HepG2 (cell line): ENCODE results near the gene HTATIP2. TPM values are rescaled to one million over a fixed set of nuclear protein-coding genes. Genes with fewer than 3 reads are reported as not detected.
A peak's percentile ranks its signal among the peaks of the same experiment; 100 is the strongest.

Source experiments
- FLYWCH1 ChIP-seq: sonication (generic); formaldehyde crosslinking; IDR thresholded peaks from 2 replicates; pipeline ENCODE4 v1.8.1; 2023; ENCODE audit warnings: mild to moderate bottlenecking, missing genetic modification reagents
- FOSL1 ChIP-seq: sonication (generic); formaldehyde crosslinking; IDR thresholded peaks from 2 replicates; pipeline ENCODE4 v1.9.0; 2021; ENCODE audit warnings: missing genetic modification reagents, borderline replicate concordance
- HHEX ChIP-seq: IDR thresholded peaks from 2 replicates; pipeline ENCODE4 v1.6.1; 2016; ENCODE audit warnings: control low read depth
- YEATS2 ChIP-seq: sonication (generic); formaldehyde crosslinking; IDR thresholded peaks from 2 replicates; pipeline ENCODE4 v1.4.0; 2020; ENCODE audit warnings: missing genetic modification reagents, borderline replicate concordance
- ZNF138 ChIP-seq: sonication (generic); formaldehyde crosslinking; IDR thresholded peaks from 2 replicates; pipeline ENCODE4 v1.5.0; 2020; ENCODE audit warnings: mild to moderate bottlenecking, low read depth, missing genetic modification reagents
- ZNF207 ChIP-seq: fragments of 450-650 bp; IDR thresholded peaks from 2 replicates; pipeline ENCODE4 v1.6.1; 2016; ENCODE audit warnings: antibody characterized with exemption, borderline replicate concordance
- ZNF3 ChIP-seq: IDR thresholded peaks from 2 replicates; pipeline ENCODE4 v1.7.0; 2017; ENCODE audit warnings: inconsistent platforms
- polyA plus RNA-seq, 8 experiments: library from polyadenylated mRNA; depleted of rRNA in 3 of 8; stranded (reverse) in 7 of 8; unstranded in 1 of 8; fragments of >200 nt; fragmentation: Illumina TruSeq in 4 of 8; extraction: Trizol in 4 of 8; gene quantifications; 2 replicates each; pipeline versions ENCODE4 v1.2.1 to v1.2.3, GENCODE V29; 2011 to 2016; ENCODE audit warnings: low read depth in 4 of 8, missing spikeins in 1 of 8, mixed read lengths in 1 of 8; ENCODE audit not compliant: insufficient read depth in 1 of 8
- total RNA-seq, 5 experiments: library from RNA; depleted of rRNA; stranded (reverse); fragments of >200 nt; fragmentation: Illumina TruSeq; extraction: Trizol; gene quantifications; 2 replicates each; pipeline ENCODE4 v1.2.3, GENCODE V29; 2016; ENCODE audit warnings: low read depth in 1 of 5
- TF ChIP-seq, protein P1 (sequence below): sonication (generic); formaldehyde crosslinking; IDR thresholded peaks from 2 replicates; pipeline ENCODE4 v1.5.0; 2020; ENCODE audit warnings: mild to moderate bottlenecking, missing genetic modification reagents, borderline replicate concordance
- TF ChIP-seq, protein P2 (sequence below): sonication (generic); formaldehyde crosslinking; IDR thresholded peaks from 2 replicates; pipeline ENCODE4 v1.5.0; 2020; ENCODE audit warnings: missing genetic modification reagents
- TF ChIP-seq, protein P3 (sequence below): sonication (generic); formaldehyde crosslinking; IDR thresholded peaks from 2 replicates; pipeline ENCODE4 v1.8.1; 2023; ENCODE audit warnings: missing genetic modification reagents, inconsistent platforms, borderline replicate concordance
- TF ChIP-seq, protein P4 (sequence below): sonication (generic); formaldehyde crosslinking; IDR thresholded peaks from 2 replicates; pipeline ENCODE4; 2020; ENCODE audit warnings: missing genetic modification reagents, mild to moderate bottlenecking, borderline replicate concordance
- TF ChIP-seq, protein P5 (sequence below): IDR thresholded peaks from 2 replicates; pipeline ENCODE4 v1.6.1; 2016; ENCODE audit warnings: missing compliant biosample characterization, missing genetic modification reagents, borderline replicate concordance
- TF ChIP-seq, protein P6 (sequence below): IDR thresholded peaks from 2 replicates; pipeline ENCODE4 v1.6.1; 2016; ENCODE audit warnings: low read depth, borderline replicate concordance
- TF ChIP-seq, protein P7 (sequence below): sonication (generic); formaldehyde crosslinking; IDR thresholded peaks from 2 replicates; pipeline ENCODE4 v1.8.0; 2022; ENCODE audit warnings: missing genetic modification reagents, low read depth, mild to moderate bottlenecking, borderline replicate concordance
- TF ChIP-seq, protein P8 (sequence below): sonication (generic); formaldehyde crosslinking; IDR thresholded peaks from 2 replicates; pipeline ENCODE4 v1.5.0; 2020; ENCODE audit warnings: mild to moderate bottlenecking, missing genetic modification reagents

The HTATIP2 gene
- total and polyA plus RNA-seq, 2 of the 13 experiments (the other 11 are each of a cell fraction or from before 2014, with no cell fraction given), result not detected

DNA sequence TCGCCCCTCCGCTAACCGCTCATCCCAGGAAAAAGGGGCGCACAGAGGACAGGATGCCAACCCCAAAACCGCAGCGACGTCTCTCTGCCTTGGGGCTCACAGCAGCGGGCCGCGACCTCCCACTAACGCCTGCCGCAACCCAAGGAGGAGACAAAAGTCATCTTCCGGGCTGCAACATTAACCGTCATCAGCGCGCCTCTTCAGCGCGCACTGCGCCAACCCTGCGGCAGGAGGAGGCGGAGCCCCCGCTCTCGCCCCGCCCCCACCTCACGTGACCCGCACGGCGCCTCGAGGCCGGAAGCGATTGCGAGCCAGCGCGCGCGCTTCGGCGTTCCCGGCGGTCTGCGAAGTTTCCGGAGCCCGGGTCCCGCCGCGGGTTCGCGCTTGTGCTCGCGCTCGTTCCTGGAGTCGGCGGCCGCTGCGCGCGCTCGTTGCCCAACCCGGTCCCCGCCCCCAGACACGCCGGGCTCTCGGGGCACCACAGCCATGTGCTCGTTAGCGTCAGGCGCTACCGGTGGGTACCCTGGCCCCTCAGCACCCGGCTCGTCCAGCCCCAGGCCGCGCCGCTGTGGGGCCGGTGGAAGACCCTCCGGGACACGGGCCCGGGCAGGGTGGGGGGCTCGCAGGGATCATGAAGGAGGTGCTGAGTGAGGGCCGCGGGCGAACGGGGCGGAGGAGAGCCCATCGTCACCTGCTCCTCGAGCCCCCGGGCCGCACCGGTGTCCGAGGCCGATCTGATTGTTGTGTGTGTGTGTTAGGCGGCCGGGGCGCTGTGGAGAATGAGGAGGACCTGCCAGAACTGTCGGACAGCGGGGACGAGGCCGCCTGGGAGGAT lies 24.0 kb downstream of the HTATIP2 start, which contains the start of gene PRMT3 (continued):
- TF ChIP-seq, protein P1, sequence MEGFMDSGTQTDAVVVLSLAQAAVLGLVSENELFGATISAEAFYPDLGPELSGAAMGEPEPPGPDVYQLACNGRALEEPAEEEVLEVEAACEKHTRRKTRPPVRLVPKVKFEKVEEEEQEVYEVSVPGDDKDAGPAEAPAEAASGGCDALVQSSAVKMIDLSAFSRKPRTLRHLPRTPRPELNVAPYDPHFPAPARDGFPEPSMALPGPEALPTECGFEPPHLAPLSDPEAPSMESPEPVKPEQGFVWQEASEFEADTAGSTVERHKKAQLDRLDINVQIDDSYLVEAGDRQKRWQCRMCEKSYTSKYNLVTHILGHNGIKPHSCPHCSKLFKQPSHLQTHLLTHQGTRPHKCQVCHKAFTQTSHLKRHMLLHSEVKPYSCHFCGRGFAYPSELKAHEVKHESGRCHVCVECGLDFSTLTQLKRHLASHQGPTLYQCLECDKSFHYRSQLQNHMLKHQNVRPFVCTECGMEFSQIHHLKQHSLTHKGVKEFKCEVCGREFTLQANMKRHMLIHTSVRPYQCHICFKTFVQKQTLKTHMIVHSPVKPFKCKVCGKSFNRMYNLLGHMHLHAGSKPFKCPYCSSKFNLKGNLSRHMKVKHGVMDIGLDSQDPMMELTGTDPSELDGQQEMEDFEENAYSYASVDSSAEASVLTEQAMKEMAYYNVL (CRISPR knock-in tag), result peak; percentile 77; the same call in 1 of the 2 replicates
- peak; percentile 42; the same call in 1 of the 2 replicates for TF ChIP-seq HHEX
- TF ChIP-seq, protein P2, sequence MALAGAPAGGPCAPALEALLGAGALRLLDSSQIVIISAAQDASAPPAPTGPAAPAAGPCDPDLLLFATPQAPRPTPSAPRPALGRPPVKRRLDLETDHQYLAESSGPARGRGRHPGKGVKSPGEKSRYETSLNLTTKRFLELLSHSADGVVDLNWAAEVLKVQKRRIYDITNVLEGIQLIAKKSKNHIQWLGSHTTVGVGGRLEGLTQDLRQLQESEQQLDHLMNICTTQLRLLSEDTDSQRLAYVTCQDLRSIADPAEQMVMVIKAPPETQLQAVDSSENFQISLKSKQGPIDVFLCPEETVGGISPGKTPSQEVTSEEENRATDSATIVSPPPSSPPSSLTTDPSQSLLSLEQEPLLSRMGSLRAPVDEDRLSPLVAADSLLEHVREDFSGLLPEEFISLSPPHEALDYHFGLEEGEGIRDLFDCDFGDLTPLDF (CRISPR knock-in tag), result peak; percentile 86
- TF ChIP-seq, protein P3, sequence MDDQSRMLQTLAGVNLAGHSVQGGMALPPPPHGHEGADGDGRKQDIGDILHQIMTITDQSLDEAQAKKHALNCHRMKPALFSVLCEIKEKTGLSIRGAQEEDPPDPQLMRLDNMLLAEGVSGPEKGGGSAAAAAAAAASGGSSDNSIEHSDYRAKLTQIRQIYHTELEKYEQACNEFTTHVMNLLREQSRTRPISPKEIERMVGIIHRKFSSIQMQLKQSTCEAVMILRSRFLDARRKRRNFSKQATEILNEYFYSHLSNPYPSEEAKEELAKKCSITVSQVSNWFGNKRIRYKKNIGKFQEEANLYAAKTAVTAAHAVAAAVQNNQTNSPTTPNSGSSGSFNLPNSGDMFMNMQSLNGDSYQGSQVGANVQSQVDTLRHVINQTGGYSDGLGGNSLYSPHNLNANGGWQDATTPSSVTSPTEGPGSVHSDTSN (CRISPR knock-in tag), result peak; percentile 93
- TF ChIP-seq, protein P4, sequence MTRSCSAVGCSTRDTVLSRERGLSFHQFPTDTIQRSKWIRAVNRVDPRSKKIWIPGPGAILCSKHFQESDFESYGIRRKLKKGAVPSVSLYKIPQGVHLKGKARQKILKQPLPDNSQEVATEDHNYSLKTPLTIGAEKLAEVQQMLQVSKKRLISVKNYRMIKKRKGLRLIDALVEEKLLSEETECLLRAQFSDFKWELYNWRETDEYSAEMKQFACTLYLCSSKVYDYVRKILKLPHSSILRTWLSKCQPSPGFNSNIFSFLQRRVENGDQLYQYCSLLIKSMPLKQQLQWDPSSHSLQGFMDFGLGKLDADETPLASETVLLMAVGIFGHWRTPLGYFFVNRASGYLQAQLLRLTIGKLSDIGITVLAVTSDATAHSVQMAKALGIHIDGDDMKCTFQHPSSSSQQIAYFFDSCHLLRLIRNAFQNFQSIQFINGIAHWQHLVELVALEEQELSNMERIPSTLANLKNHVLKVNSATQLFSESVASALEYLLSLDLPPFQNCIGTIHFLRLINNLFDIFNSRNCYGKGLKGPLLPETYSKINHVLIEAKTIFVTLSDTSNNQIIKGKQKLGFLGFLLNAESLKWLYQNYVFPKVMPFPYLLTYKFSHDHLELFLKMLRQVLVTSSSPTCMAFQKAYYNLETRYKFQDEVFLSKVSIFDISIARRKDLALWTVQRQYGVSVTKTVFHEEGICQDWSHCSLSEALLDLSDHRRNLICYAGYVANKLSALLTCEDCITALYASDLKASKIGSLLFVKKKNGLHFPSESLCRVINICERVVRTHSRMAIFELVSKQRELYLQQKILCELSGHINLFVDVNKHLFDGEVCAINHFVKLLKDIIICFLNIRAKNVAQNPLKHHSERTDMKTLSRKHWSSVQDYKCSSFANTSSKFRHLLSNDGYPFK (CRISPR knock-in tag), result no peak; the same call in 1 of the 2 replicates
- TF ChIP-seq FOSL1, result peak; percentile 47; the same call in 1 of the 2 replicates
- TF ChIP-seq, protein P5, sequence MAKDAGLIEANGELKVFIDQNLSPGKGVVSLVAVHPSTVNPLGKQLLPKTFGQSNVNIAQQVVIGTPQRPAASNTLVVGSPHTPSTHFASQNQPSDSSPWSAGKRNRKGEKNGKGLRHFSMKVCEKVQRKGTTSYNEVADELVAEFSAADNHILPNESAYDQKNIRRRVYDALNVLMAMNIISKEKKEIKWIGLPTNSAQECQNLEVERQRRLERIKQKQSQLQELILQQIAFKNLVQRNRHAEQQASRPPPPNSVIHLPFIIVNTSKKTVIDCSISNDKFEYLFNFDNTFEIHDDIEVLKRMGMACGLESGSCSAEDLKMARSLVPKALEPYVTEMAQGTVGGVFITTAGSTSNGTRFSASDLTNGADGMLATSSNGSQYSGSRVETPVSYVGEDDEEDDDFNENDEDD (CRISPR knock-in tag), result peak; percentile 82
- TF ChIP-seq, protein P6, sequence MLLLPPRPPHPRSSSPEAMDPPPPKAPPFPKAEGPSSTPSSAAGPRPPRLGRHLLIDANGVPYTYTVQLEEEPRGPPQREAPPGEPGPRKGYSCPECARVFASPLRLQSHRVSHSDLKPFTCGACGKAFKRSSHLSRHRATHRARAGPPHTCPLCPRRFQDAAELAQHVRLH (CRISPR knock-in tag), result no peak; the same call in 1 of the 2 replicates
- TF ChIP-seq FLYWCH1, result no peak
- no peak for TF ChIP-seq ZNF207
- TF ChIP-seq, protein P7, sequence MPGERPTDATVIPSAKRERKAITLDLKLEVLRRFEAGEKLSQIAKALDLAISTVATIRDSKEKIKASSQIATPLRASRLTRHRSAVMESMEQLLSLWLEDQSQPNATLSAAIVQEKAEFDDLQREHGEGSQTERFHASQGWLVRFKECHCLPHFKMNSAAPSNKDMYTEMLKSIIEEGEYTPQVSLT, result no peak
- 0 out of 2 replicates have a peak, but pooled peaks have one; percentile 81 for TF ChIP-seq ZNF138
- TF ChIP-seq ZNF3 (CRISPR knock-in tag), result no peak
- TF ChIP-seq, protein P8, sequence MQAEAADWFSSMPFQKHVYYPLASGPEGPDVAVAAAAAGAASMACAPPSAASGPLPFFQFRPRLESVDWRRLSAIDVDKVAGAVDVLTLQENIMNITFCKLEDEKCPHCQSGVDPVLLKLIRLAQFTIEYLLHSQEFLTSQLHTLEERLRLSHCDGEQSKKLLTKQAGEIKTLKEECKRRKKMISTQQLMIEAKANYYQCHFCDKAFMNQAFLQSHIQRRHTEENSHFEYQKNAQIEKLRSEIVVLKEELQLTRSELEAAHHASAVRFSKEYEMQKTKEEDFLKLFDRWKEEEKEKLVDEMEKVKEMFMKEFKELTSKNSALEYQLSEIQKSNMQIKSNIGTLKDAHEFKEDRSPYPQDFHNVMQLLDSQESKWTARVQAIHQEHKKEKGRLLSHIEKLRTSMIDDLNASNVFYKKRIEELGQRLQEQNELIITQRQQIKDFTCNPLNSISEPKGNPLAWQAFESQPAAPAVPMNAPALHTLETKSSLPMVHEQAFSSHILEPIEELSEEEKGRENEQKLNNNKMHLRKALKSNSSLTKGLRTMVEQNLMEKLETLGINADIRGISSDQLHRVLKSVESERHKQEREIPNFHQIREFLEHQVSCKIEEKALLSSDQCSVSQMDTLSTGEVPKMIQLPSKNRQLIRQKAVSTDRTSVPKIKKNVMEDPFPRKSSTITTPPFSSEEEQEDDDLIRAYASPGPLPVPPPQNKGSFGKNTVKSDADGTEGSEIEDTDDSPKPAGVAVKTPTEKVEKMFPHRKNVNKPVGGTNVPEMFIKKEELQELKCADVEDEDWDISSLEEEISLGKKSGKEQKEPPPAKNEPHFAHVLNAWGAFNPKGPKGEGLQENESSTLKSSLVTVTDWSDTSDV, result peak; percentile 62
- peak; percentile 78; the same call in 1 of the 2 replicates for TF ChIP-seq YEATS2 (CRISPR knock-in tag)
